Activated CD8-positive, alpha-beta memory T cell treated with anti-CD3 and anti-CD28 coated beads for 36 hours (primary cell): Measurements from ENCODE around the gene SORCS1. TPM values are rescaled to one million over a fixed set of nuclear protein-coding genes. Genes with fewer than 3 reads are reported as not detected.

Experiments
- CTCF ChIA-PET: fragments of 350-600 bp; sonication (Branson Sonifier 250); formaldehyde crosslinking; loops from one replicate; lab custom pipeline; 2021; ENCODE audit warnings: antibody characterized with exemption; lab: Charles Lee
- POLR2A ChIA-PET: fragments of 350-600 bp; sonication (Branson Sonifier 250); formaldehyde crosslinking; loops from one replicate; lab custom pipeline; 2021; ENCODE audit warnings: antibody characterized with exemption; lab: Charles Lee
- total RNA-seq, 2 experiments: library from RNA; stranded (reverse); gene quantifications; one replicate each; pipeline ENCODE4 v1.2.3, GENCODE V29; 2021

The SORCS1 gene
- total RNA-seq, 2 experiments from 2014 or later: not detected

GRCh38 chr10:106863549-106863948 lies 301.0 kb downstream of the SORCS1 start:
- ChIA-PET POLR2A (no interaction called here), CTCF (interaction anchor here (0.7 kb wide), 1 partner anchor 144 kb away, joined by 3 read pairs; no protein-coding TSS in a partner anchor)

- CTCF ChIA-PET: no interaction called here
- POLR2A ChIA-PET: no interaction called here
These were observed 304.4 kb downstream of the SORCS1 start for GRCh38 chr10:106859892-106860652.

- CTCF ChIA-PET: no interaction called here
- POLR2A ChIA-PET: no interaction called here
These were observed 306.8 kb downstream of the SORCS1 start for GRCh38 chr10:106857728-106858127.

- ChIA-PET CTCF (no interaction called here), POLR2A (no interaction called here)
These were observed 307.3 kb downstream of the SORCS1 start for GRCh38 chr10:106857213-106857612.

- ChIA-PET POLR2A (no interaction called here), CTCF (no interaction called here)
These were observed 327.4 kb downstream of the SORCS1 start for GRCh38 chr10:106836933-106837663.

GRCh38 chr10:106832846-106833245 lies 331.7 kb downstream of the SORCS1 start:
- POLR2A ChIA-PET: no interaction called here
- CTCF ChIA-PET: no interaction called here

- ChIA-PET POLR2A (no interaction called here), CTCF (no interaction called here)
These were observed 334.0 kb downstream of the SORCS1 start for GRCh38 chr10:106830471-106830870.

- CTCF ChIA-PET: no interaction called here
- POLR2A ChIA-PET: no interaction called here
These were observed 334.5 kb downstream of the SORCS1 start for GRCh38 chr10:106830006-106830405.

- POLR2A ChIA-PET: no interaction called here
- CTCF ChIA-PET: no interaction called here
These were observed 337.8 kb downstream of the SORCS1 start for GRCh38 chr10:106826716-106827115.

GRCh38 chr10:106825576-106826364 lies 338.7 kb downstream of the SORCS1 start:
- POLR2A ChIA-PET: no interaction called here
- CTCF ChIA-PET: no interaction called here

- ChIA-PET CTCF (no interaction called here), POLR2A (no interaction called here)
These were observed 343.9 kb downstream of the SORCS1 start for GRCh38 chr10:106820579-106820978.

- ChIA-PET POLR2A (no interaction called here), CTCF (no interaction called here)
These were observed 345.0 kb downstream of the SORCS1 start for GRCh38 chr10:106819490-106819889.

GRCh38 chr10:106816318-106817085 lies 348.0 kb downstream of the SORCS1 start:
- CTCF ChIA-PET: no interaction called here
- POLR2A ChIA-PET: no interaction called here

GRCh38 chr10:106815427-106816043 lies 349.0 kb downstream of the SORCS1 start:
- CTCF ChIA-PET: no interaction called here
- POLR2A ChIA-PET: no interaction called here

- CTCF ChIA-PET: no interaction called here
- POLR2A ChIA-PET: no interaction called here
These were observed 359.4 kb downstream of the SORCS1 start for GRCh38 chr10:106804992-106805582.

GRCh38 chr10:106802949-106803348 lies 361.6 kb downstream of the SORCS1 start:
- ChIA-PET CTCF (no interaction called here), POLR2A (no interaction called here)

GRCh38 chr10:106799776-106800175 lies 364.7 kb downstream of the SORCS1 start:
- ChIA-PET CTCF (no interaction called here), POLR2A (no interaction called here)

GRCh38 chr10:106795619-106796018 lies 368.9 kb downstream of the SORCS1 start:
- ChIA-PET POLR2A (no interaction called here), CTCF (no interaction called here)

GRCh38 chr10:106793617-106794016 lies 370.9 kb downstream of the SORCS1 start:
- ChIA-PET POLR2A (no interaction called here), CTCF (no interaction called here)
